Small intestine (tissue), 7 donors: ENCODE results near the gene SLC5A12. TPM values are rescaled to one million over a fixed set of nuclear protein-coding genes. Genes with fewer than 3 reads are reported as not detected.

Experiments
- DNase-seq, 2 donors: peaks; one replicate each; pipeline versions ENCODE4 v3.0.0 to v3.0.0-alpha.2; 2013
- FAIRE-seq: peaks from 2 replicates; lab custom pipeline; 2012; peaks lifted over from hg19 to GRCh38; lab: Jason Lieb, UNC
- H3K27ac ChIP-seq, 3 donors: one replicate each; pipeline ENCODE4 v1.5.1; 2013; ENCODE audit warnings: low read length in 2 of 3, mild to moderate bottlenecking in 2 of 3, control low read depth in 1 of 3, inconsistent platforms in 1 of 3, low read depth in 1 of 3, moderate library complexity in 1 of 3
- H3K27me3 ChIP-seq, 3 donors: one replicate each; pipeline ENCODE4 v1.6.1; 2013; ENCODE audit warnings: low read length in 3 of 3, inconsistent platforms in 1 of 3; ENCODE audit not compliant: control insufficient read depth in 3 of 3, insufficient read depth in 3 of 3
- H3K36me3 ChIP-seq, 3 donors: one replicate each; pipeline ENCODE4 v1.6.1; 2013; ENCODE audit warnings: low read length in 3 of 3, inconsistent platforms in 1 of 3, low read depth in 1 of 3, mild to moderate bottlenecking in 1 of 3, moderate library complexity in 1 of 3; ENCODE audit not compliant: control insufficient read depth in 3 of 3, insufficient read depth in 2 of 3
- H3K4me1 ChIP-seq, 3 donors: one replicate each; pipeline ENCODE4 v1.6.1; 2013; ENCODE audit warnings: low read length in 2 of 3, inconsistent platforms in 1 of 3, low read depth in 1 of 3, mild to moderate bottlenecking in 1 of 3, moderate library complexity in 1 of 3; ENCODE audit not compliant: control insufficient read depth in 3 of 3, insufficient read depth in 2 of 3
- H3K4me3 ChIP-seq, 3 donors: one replicate each; pipeline ENCODE4 v1.5.1; 2013; ENCODE audit warnings: low read length in 3 of 3, control low read depth in 1 of 3, inconsistent platforms in 1 of 3, low read depth in 1 of 3, mild to moderate bottlenecking in 1 of 3, moderate library complexity in 1 of 3
- H3K9me3 ChIP-seq, 2 donors: one replicate each; pipeline ENCODE4 v1.6.1; 2013; ENCODE audit warnings: low read depth in 1 of 2, low read length in 1 of 2; ENCODE audit not compliant: control insufficient read depth in 2 of 2, insufficient read depth in 1 of 2
- WGBS, 3 donors: extraction: QIAGEN DNeasy Blood & Tissue Kit; methylation state at CpG; one replicate each; pipeline ENCODE4 v1.1.7; 2013; 5-methylcytosine and 5-hydroxymethylcytosine counted together
- polyA plus RNA-seq, 4 donors: library from polyadenylated mRNA; stranded (reverse) in 3 of 4; unstranded in 1 of 4; fragments of 200-250 nt in 3 of 4; fragments of 120-200 nt in 1 of 4; gene quantifications; one replicate each; pipeline versions ENCODE4 v1.2.1 to v1.2.3, GENCODE V29; 2013
- donor health status: healthy with polysubstance abuse.
- donor health status: control.
- donor health status: control.
- donor health status: Bipolar disorder and iron deficiency.
- donor health status: healthy.

SLC5A12 gene
- polyA plus RNA-seq, 4 donors = 3.1 to 232 (median 29.8) TPM

DNA sequence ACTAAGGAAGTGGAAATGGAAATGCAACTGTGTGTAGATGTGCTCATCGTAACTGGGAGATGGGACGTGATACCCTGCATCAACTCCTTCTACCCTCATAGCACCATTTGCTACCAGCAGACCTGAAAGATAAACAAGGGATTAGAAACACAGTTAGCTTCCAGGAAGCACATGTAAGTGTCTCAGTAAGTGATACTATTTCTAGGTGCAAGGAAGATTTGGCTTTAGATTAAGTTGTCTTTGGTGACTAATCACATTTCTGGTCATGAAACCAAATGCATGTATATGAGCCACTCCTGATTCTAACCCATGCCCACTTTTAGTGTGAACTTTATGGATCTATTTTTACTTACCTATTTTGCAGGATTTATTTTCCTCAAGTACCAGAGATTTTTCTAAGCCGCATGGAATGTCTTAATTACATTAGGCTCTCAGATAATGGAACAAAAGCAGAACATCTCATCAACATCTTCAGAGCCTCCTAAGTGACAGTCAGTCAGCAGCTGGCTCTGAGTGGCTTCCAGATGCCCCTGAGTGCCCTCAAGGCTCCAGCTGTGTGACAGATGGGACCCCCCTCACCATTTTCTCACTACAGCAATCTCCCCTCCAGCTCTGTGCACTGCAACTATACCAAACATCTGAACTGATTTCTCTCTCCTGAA lies 21.2 kb downstream of the SLC5A12 start:
- no peak for DNase-seq
- no peak for FAIRE-seq
- H3K4me3 ChIP-seq = no peak overlapping the region
- peaks cover 0 to under 1% (median 0%) of the 10 kb centered on the region in 3 donors for H3K27me3 ChIP-seq
- H3K9me3 ChIP-seq = no peaks in the 10 kb centered on the region
- WGBS, 3 donors = 74 to 94% (median 89%) methylated on average over 3 of the region's 3 CpGs
- H3K4me1 ChIP-seq = peaks cover 2 to 23% (median 3%) of the 10 kb centered on the region in 3 donors
- no peak overlapping the region for H3K27ac ChIP-seq
- peaks cover 0 to 2% (median 1%) of the 10 kb centered on the region in 3 donors for H3K36me3 ChIP-seq

DNA sequence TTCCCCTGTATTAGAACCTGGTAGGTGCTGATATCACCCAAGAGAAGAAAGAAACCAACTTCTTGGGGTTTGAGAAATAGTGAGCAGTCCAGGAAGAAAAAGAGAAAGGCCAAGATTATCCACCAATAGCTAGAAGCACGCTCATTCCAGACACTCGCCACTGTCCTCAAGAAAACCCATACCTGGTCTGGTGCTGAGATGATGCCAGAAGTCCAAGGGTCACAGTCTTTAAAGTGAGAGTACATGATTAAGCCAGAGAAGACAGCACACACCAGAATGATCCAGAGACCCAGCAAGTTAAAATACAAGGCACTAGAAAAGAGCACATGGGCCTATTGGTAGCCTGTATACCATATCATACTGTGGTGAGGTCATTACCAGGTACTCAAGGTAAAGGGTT lies 23.6 kb downstream of the SLC5A12 start:
- H3K4me3 ChIP-seq = no peak overlapping the region
- peaks cover 0 to 2% (median 0%) of the 10 kb centered on the region in 3 donors for H3K27me3 ChIP-seq
- H3K4me1 ChIP-seq = peaks cover 0 to 5% (median 0%) of the 10 kb centered on the region in 3 donors
- peaks cover 0 to 2% (median 1%) of the 10 kb centered on the region in 3 donors for H3K36me3 ChIP-seq
- no peaks in the 10 kb centered on the region for H3K9me3 ChIP-seq
- H3K27ac ChIP-seq = no peak overlapping the region
- WGBS, 3 donors = 16 to 77% (median 32%) methylated on average over 2 of the region's 2 CpGs
- peak; percentile 71 to 83 for DNase-seq
- no peak for FAIRE-seq

- H3K27me3 ChIP-seq = peaks cover 0 to 2% (median 0%) of the 10 kb centered on the region in 3 donors
- H3K9me3 ChIP-seq = no peaks in the 10 kb centered on the region
- 27 to 63% (median 51%) methylated on average over 3 of the region's 3 CpGs for WGBS, 3 donors
- no peak for FAIRE-seq
- no peak overlapping the region for H3K27ac ChIP-seq
- no peak overlapping the region for H3K4me3 ChIP-seq
- H3K36me3 ChIP-seq = peaks cover 0 to 5% (median 1%) of the 10 kb centered on the region in 3 donors
- peak in 1 of 2 donors; percentile 29 for DNase-seq
- H3K4me1 ChIP-seq = no peaks in the 10 kb centered on the region
These were observed 25.5 kb downstream of the SLC5A12 start for GRCh38 chr11:26696330-26696729.

GRCh38 chr11:26688701-26689100 lies 33.2 kb downstream of the SLC5A12 start:
- no peak overlapping the region for H3K4me3 ChIP-seq
- no peaks in the 10 kb centered on the region for H3K9me3 ChIP-seq
- H3K4me1 ChIP-seq = no peaks in the 10 kb centered on the region
- FAIRE-seq (no peak), DNase-seq (no peak)
- no peaks in the 10 kb centered on the region for H3K27me3 ChIP-seq
- H3K27ac ChIP-seq = no peak overlapping the region
- 79 to 88% (median 88%) methylated on average over 4 of the region's 4 CpGs for WGBS, 3 donors
- H3K36me3 ChIP-seq = peaks cover 0 to 9% (median 0%) of the 10 kb centered on the region in 3 donors

DNA sequence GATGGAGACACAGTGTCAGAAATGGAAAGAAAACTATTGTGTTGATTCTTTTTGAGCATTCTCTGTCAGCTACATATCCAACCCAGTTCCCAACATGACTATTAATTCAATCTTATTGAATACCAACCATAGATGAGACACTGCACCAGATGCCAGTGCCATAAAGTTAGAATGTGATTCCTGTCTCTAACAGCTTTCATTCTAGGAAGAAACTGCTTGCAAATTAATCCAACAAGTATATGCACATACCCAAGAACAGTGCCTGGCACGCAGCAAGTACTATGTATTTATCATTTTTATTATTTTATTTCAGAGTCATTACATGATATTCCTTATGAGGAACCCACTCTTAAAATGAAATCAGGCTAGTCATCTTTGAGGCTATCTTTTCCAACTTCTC lies 34.5 kb downstream of the SLC5A12 start:
- FAIRE-seq (no peak), DNase-seq (no peak)
- WGBS, 3 donors = 71 to 86% (median 79%) methylated on average over 1 of the region's 1 CpG

GRCh38 chr11:26677566-26677965 lies 44.3 kb downstream of the SLC5A12 start:
- H3K4me1 ChIP-seq = no peaks in the 10 kb centered on the region
- DNase-seq (no peak), FAIRE-seq (no peak)
- no peaks in the 10 kb centered on the region for H3K27me3 ChIP-seq
- no peaks in the 10 kb centered on the region for H3K9me3 ChIP-seq
- peaks cover 0 to 11% (median 6%) of the 10 kb centered on the region in 3 donors for H3K36me3 ChIP-seq
- no peak overlapping the region for H3K27ac ChIP-seq
- H3K4me3 ChIP-seq = no peak overlapping the region

More for the DNA sequence above, 34.5 kb downstream of the SLC5A12 start:
- peaks cover 0 to 12% (median 1%) of the 10 kb centered on the region in 3 donors for H3K36me3 ChIP-seq
- H3K4me3 ChIP-seq = no peak overlapping the region
- no peak overlapping the region for H3K27ac ChIP-seq
- no peaks in the 10 kb centered on the region for H3K27me3 ChIP-seq
- H3K9me3 ChIP-seq = no peaks in the 10 kb centered on the region
- H3K4me1 ChIP-seq = no peaks in the 10 kb centered on the region

GRCh38 chr11:26676641-26677040 lies 45.2 kb downstream of the SLC5A12 start:
- 65 to 78% (median 74%) methylated on average over 2 of the region's 2 CpGs for WGBS, 3 donors
- Histone ChIP-seq H3K36me3 (peaks cover 0 to 10% (median 6%) of the 10 kb centered on the region in 3 donors), H3K9me3 (no peaks in the 10 kb centered on the region), H3K4me3 (no peak overlapping the region), H3K27ac (no peak overlapping the region), H3K4me1 (no peaks in the 10 kb centered on the region), H3K27me3 (no peaks in the 10 kb centered on the region)
- DNase-seq = no peak
- no peak for FAIRE-seq

DNA sequence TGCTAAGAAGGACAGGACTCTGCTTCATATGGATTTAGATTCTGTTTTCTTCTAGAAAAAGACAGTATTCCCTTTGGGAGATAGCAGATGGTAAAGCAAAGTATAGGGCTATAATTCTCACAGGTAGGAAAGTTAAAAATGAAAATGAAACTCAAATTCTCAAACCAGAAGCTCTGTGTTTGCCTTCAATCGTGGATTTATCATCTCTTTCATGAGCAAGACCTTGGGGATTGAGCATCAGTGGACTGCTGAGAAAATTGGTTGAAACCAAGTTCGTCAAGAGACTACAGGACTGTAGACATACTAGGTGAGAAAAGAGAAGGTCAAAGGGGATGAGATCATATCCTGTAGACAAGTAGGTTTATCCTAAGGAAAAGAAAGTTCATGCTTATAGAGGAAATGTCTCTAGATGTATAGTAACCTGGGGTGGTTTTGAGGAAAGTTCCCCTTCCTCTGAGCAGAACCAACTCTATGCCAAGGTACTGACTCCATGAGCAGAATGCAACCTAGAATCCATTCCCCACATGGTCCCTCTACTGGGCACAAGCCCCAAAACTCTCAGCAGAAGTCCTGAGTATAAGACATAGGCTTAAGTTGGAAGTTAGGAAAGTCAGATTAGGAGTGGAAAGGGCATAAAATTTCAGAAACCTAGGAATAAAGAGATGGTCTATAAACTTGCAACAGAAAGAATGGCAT lies 46.5 kb downstream of the SLC5A12 start:
- WGBS, 3 donors = 16 to 55% (median 29%) methylated on average over 2 of the region's 2 CpGs
- Histone ChIP-seq H3K4me1 (no peaks in the 10 kb centered on the region), H3K4me3 (no peak overlapping the region), H3K27ac (no peak overlapping the region), H3K27me3 (no peaks in the 10 kb centered on the region), H3K9me3 (no peaks in the 10 kb centered on the region), H3K36me3 (peaks cover 0 to 10% (median 2%) of the 10 kb centered on the region in 3 donors)
- DNase-seq (peak; percentile 10 to 13), FAIRE-seq (no peak)
